Left lobe of liver (tissue), 2 donors: ENCODE data around the gene PGF. TPM values are rescaled to one million over a fixed set of nuclear protein-coding genes. Genes with fewer than 3 reads are reported as not detected.
A peak's percentile ranks its signal among the peaks of the same experiment; 100 is the strongest.

Experiments
- ATAC-seq: fragments of 200-7000 bp; cut with Tn5 transposase; one replicate; pipeline ENCODE4 v1.9.1; 2020; ENCODE audit warnings: mild to moderate bottlenecking, moderate library complexity
- DNase-seq: peaks from one replicate; pipeline ENCODE4 v3.0.0-alpha.2; 2020; ENCODE audit warnings: low spot score
- total RNA-seq: library from RNA; stranded (reverse); gene quantifications from one replicate; pipeline ENCODE4 v1.2.1, GENCODE V29; 2021
- donor health status: DM: no; HTN: no; CAD: no; lungs with moderate emphysema.
- donor health status: DM: no; HTN: yes; CAD: no.

The PGF gene
- total RNA-seq, 1 donor from 2014 or later: 2.8 TPM

- ATAC-seq: no peak
These were observed 5.3 kb upstream of the PGF start for GRCh38 chr14:74960736-74961135.

GRCh38 chr14:74959596-74960180 is 4.3 kb upstream of the PGF start:
- DNase-seq: no peak
- no peak for ATAC-seq

More at GRCh38 chr14:74960736-74961135, 5.3 kb upstream of the PGF start:
- DNase-seq: no peak

- DNase-seq: no peak
These were observed 1.1 kb upstream of the PGF start for GRCh38 chr14:74956280-74957072.

GRCh38 chr14:74956027-74956279 is 556 bp upstream of the PGF start:
- no peak for ATAC-seq
- no peak for DNase-seq

More at GRCh38 chr14:74956280-74957072, 1.1 kb upstream of the PGF start:
- ATAC-seq: no peak

- no peak for DNase-seq
- ATAC-seq: peak; percentile 4
These were observed 509 bp downstream of the PGF start for GRCh38 chr14:74954947-74955228.

GRCh38 chr14:74954232-74954946 is 1.0 kb downstream of the PGF start:
- ATAC-seq (no peak), DNase-seq (no peak)

GRCh38 chr14:74953686-74954085 is 1.7 kb downstream of the PGF start:
- no peak for ATAC-seq
- no peak for DNase-seq

- no peak for DNase-seq
These were observed 2.5 kb downstream of the PGF start for GRCh38 chr14:74952697-74953484.

GRCh38 chr14:74952180-74952665 is 3.2 kb downstream of the PGF start:
- DNase-seq (no peak), ATAC-seq (no peak)

More at GRCh38 chr14:74952697-74953484, 2.5 kb downstream of the PGF start:
- ATAC-seq: no peak

GRCh38 chr14:74951443-74952179 is 3.8 kb downstream of the PGF start:
- ATAC-seq (no peak), DNase-seq (no peak)

- ATAC-seq (no peak), DNase-seq (no peak)
These were observed 4.5 kb downstream of the PGF start for GRCh38 chr14:74950795-74951442.

- ATAC-seq: no peak
These were observed 5.4 kb downstream of the PGF start for GRCh38 chr14:74949859-74950573.

GRCh38 chr14:74949191-74949601 is 6.2 kb downstream of the PGF start:
- ATAC-seq (no peak), DNase-seq (no peak)

More at GRCh38 chr14:74949859-74950573, 5.4 kb downstream of the PGF start:
- no peak for DNase-seq

GRCh38 chr14:74948228-74949175 is 6.9 kb downstream of the PGF start:
- no peak for DNase-seq
- ATAC-seq: no peak

GRCh38 chr14:74947353-74948227 is 7.8 kb downstream of the PGF start:
- DNase-seq (no peak), ATAC-seq (no peak)

- ATAC-seq: no peak
These were observed 8.6 kb downstream of the PGF start for GRCh38 chr14:74946659-74947281.

More at GRCh38 chr14:74946659-74947281, 8.6 kb downstream of the PGF start:
- DNase-seq: no peak
